HFFc6 (cell line): ENCODE results near the gene PLEKHG4. TPM values are rescaled to one million over a fixed set of nuclear protein-coding genes. Genes with fewer than 3 reads are reported as not detected.

Source experiments
- DNase-seq: peaks from one replicate; pipeline ENCODE4 v3.0.0-alpha.2; 2018
- H3K27ac Mint-ChIP-seq: 2 replicates; pipeline ENCODE4 v1.8.0; 2020; ENCODE audit warnings: mild to moderate bottlenecking, mixed read lengths
- H3K27me3 Mint-ChIP-seq: 2 replicates; pipeline ENCODE4 v1.8.0; 2021; ENCODE audit warnings: mild to moderate bottlenecking, moderate library complexity, mixed read lengths; ENCODE audit not compliant: insufficient read depth
- H3K36me3 Mint-ChIP-seq: 2 replicates; pipeline ENCODE4 v1.8.0; 2021; ENCODE audit warnings: low read depth, mixed read lengths
- H3K4me1 Mint-ChIP-seq: 2 replicates; pipeline ENCODE4 v1.8.0; 2020; ENCODE audit warnings: low read depth, mixed read lengths
- H3K4me3 Mint-ChIP-seq: 2 replicates; pipeline ENCODE4 v1.8.0; 2020; ENCODE audit warnings: mild to moderate bottlenecking, moderate library complexity, mixed read lengths
- H3K9me3 Mint-ChIP-seq: 2 replicates; pipeline ENCODE4 v1.8.0; 2020; ENCODE audit warnings: mild to moderate bottlenecking, mixed read lengths
- total RNA-seq, 6 experiments: library from RNA; stranded (reverse); fragmentation: NEBNext Ultra II Directional; extraction: Animal tissue kit (Norgen Biotek cat#: 25700); gene quantifications; 2 replicates in 1 of 6; 3 replicates in 5 of 6; pipeline ENCODE4 v1.2.3, GENCODE V29; 2021
- TF ChIP-seq, protein P1 (sequence below): fragments of 200-600 bp; sonication (generic); IDR thresholded peaks from 2 replicates; pipeline ENCODE4 v1.5.0; 2021; ENCODE audit warnings: antibody characterized with exemption, mild to moderate bottlenecking

PLEKHG4 gene
- total RNA-seq, 6 experiments from 2014 or later = 8.6 to 14.1 (median 13.0) TPM

DNA sequence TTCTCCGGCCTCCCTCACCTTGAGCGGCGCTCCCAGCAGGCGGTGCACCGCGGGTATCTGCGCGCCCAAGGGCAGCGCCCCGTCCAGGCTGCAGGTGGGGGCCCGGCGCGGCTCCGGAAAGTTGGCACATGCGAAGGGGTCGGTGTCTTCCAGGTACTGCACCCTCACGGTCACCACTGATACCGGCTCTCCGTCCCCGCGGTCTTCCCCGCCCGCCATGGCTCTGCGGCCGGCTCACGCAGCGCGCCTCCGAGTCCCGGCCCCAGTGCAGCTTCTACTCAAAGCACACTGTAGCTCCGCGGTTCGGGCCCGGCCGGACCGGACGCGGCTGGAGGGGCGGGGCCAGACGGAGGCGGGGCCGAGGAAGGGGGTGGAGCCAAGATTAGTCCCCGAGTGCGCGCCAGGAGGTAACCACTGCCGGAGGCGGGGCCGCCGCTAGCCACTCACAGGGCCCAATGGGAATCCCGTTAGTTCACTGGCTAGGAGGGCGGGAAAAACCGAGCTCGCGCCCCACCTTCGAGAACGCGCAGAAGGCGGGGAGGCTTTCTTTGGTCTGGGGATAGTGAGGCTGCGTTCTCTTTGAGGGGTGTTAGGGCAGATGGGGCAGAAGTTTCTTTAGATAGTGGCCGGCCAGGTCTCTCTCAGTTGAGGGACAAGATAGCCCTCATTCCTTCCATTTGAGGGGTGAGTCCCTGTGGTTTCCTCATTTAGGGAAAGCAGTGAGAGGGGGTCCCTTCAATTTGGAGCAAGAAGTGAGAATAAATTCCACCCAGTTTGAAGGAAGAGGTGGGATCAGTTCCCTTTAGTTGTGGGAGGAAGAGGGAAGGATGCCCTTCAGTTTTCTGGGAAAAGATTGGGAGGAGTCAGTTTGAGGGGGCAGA, 31.9 kb upstream of the PLEKHG4 start, which contains the start of gene FHOD1:
Gene FHOD1 (minus strand): TSS at position 290 of the 881 bp plus-strand sequence. CDS start 71 bp downstream, at position 219.
- TF ChIP-seq, protein P1, sequence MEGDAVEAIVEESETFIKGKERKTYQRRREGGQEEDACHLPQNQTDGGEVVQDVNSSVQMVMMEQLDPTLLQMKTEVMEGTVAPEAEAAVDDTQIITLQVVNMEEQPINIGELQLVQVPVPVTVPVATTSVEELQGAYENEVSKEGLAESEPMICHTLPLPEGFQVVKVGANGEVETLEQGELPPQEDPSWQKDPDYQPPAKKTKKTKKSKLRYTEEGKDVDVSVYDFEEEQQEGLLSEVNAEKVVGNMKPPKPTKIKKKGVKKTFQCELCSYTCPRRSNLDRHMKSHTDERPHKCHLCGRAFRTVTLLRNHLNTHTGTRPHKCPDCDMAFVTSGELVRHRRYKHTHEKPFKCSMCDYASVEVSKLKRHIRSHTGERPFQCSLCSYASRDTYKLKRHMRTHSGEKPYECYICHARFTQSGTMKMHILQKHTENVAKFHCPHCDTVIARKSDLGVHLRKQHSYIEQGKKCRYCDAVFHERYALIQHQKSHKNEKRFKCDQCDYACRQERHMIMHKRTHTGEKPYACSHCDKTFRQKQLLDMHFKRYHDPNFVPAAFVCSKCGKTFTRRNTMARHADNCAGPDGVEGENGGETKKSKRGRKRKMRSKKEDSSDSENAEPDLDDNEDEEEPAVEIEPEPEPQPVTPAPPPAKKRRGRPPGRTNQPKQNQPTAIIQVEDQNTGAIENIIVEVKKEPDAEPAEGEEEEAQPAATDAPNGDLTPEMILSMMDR = no peak
- Mint-ChIP-seq H3K9me3 (no peaks in the 10 kb centered on the region), H3K4me1 (peaks cover 58% of the 10 kb centered on the region), H3K27me3 (peaks cover 2% of the 10 kb centered on the region), H3K4me3 (peak within 1 kb of the TSS; percentile 89), H3K36me3 (no peaks in the 10 kb centered on the region; the same call in 1 of the 2 replicates), H3K27ac (peak within 1 kb of the TSS; percentile 97)
- peak; percentile 93 for DNase-seq

DNA sequence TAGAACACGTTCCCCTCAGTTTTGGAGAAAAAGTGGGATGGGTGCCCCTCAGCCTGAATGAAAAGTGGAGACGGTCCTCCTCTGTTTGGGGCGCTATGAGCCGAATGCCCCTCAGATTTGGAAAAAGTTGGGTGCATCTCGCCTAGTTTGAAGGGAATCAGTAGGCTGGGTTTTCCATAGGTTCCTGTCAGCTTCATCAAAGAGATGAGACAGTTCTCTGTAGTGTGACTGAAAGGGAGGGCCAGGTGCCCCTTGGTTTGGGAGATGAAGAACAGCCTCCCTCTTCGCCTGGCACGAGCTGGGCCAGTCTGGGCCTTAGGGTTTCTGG, 31.3 kb upstream of the PLEKHG4 start:
- Mint-ChIP-seq H3K4me1 (peaks cover 54% of the 10 kb centered on the region), H3K36me3 (no peaks in the 10 kb centered on the region; the same call in 1 of the 2 replicates), H3K9me3 (no peaks in the 10 kb centered on the region), H3K4me3 (peak overlapping the region; percentile 89), H3K27me3 (peaks cover 2% of the 10 kb centered on the region), H3K27ac (peak overlapping the region; percentile 97)
- DNase-seq = no peak
- TF ChIP-seq, protein P1 = no peak

DNA sequence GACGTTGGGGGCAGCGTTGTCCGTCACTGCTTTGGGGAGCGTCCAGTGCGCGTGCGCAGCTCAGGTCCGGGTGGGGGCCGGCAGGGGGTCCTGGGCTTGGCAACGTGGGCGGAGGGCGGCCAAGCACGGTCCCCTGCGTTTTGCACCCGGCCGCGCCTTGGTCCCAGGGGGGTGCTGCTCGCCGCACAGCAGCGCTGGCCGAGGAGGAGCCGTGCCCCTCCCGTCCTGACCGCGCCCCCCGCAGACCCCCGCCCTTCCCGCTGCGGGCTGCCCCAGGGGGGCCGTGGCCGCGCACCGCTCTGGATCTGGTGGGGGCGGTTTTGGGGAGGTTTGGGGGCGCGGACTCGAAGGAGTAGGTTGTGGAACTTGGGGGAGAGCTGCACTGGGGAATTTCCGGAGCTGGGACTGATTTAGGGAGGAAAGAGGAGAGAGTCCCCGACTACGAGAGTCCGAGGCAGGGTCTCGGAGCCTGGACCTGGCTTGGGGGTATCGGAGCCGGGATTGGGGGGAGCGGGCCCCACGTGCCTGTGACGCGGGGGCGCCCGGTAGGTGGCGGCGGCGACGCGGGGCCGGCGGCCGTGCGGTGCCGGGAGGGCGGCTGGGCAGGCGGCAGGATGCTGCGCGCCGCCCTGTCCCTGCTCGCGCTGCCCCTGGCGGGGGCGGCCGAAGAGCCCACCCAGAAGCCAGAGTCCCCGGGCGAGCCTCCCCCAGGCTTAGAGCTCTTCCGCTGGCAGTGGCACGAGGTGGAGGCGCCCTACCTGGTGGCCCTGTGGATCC, 30.7 kb upstream of the PLEKHG4 start, which contains the start of gene SLC9A5:
Gene SLC9A5 (plus strand): TSS at position 579 of the 777 bp plus-strand sequence. CDS start 36 bp downstream, at position 615.
- Mint-ChIP-seq H3K27ac (peak within 1 kb of the TSS; percentile 97), H3K4me3 (peak within 1 kb of the TSS; percentile 89), H3K27me3 (peaks cover 2% of the 10 kb centered on the region), H3K9me3 (no peaks in the 10 kb centered on the region), H3K4me1 (peaks cover 49% of the 10 kb centered on the region), H3K36me3 (no peaks in the 10 kb centered on the region; the same call in 1 of the 2 replicates)
- TF ChIP-seq, protein P1 = peak; percentile 63
- no peak for DNase-seq

DNA sequence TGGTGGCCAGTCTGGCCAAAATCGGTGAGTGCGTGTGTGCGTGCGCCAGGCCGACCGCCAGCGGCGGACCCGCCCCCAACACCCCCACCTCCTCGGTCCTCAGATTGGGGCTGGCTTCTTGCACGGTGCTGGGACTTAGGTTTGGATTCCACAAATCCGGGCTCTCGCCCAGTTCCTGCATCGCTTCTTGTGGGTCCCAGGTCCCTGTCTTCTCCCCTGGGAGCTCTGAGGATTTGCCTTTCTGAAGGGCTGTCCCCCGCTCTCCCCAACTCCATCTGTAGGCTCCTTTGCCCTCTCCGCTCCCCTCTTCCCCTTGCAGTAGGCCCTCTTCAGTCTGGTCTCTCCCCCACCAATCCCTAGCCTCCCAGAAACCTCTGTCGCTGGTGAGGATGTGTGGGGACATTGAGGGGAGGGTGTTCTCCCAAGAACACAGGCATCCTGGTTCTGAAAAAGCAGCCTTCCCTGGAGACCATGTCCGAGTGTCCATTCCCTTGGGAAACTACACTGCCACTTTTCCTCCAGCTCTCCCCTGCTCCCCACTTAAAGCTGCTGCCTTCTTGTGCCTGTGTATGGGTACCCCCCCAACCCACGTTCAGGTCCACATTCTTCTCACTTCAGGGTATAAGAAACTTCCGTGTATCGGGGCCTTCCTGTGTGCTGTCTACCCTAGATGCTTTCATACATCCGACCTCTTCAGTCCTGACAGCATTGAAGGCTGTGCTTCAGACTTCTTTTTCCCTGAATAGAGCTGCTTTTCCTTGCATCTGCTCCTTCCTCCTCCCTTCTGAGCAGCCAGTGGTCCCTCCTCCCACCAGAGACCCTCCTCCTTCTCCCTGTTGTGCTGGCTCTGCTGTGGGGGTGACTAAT, 29.9 kb upstream of the PLEKHG4 start:
- peaks cover 41% of the 10 kb centered on the region for H3K4me1 Mint-ChIP-seq
- H3K36me3 Mint-ChIP-seq = no peaks in the 10 kb centered on the region; the same call in 1 of the 2 replicates
- DNase-seq = no peak
- no peaks in the 10 kb centered on the region for H3K9me3 Mint-ChIP-seq
- peak overlapping the region; percentile 77 for H3K27ac Mint-ChIP-seq
- H3K4me3 Mint-ChIP-seq = peak overlapping the region; percentile 89
- TF ChIP-seq, protein P1 = no peak
- peaks cover 2% of the 10 kb centered on the region for H3K27me3 Mint-ChIP-seq

DNA sequence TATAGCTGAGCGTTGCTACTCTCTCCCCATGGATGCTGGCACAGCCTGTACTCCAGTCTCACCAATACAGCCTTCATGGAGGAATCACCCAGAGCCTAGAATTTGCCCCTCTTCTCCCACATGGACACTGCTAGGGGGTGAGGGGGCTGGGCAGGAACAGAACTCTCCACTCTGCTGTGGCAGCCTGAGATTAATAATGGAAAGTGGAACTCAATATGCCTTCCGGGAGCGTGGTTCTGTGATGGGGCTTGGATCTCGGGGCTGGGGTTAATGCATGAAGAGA, 29.3 kb upstream of the PLEKHG4 start:
- peaks cover 2% of the 10 kb centered on the region for H3K27me3 Mint-ChIP-seq
- H3K9me3 Mint-ChIP-seq = no peaks in the 10 kb centered on the region
- peaks cover 35% of the 10 kb centered on the region for H3K4me1 Mint-ChIP-seq
- no peak for DNase-seq
- peak overlapping the region; percentile 89 for H3K4me3 Mint-ChIP-seq
- peak overlapping the region; percentile 77; the same call in 1 of the 2 replicates for H3K27ac Mint-ChIP-seq
- H3K36me3 Mint-ChIP-seq = no peaks in the 10 kb centered on the region; the same call in 1 of the 2 replicates
- TF ChIP-seq, protein P1 = no peak
